GM12878 (cell line): ENCODE data around the gene RPL19. TPM values are rescaled to one million over a fixed set of nuclear protein-coding genes. Genes with fewer than 3 reads are reported as not detected.

Experiments used
- ATAC-seq: fragments of 200-7000 bp; cut with Tn5 transposase; 3 replicates; pipeline ENCODE4 v1.9.1; 2020; ENCODE audit warnings: mild to moderate bottlenecking, moderate library complexity
- BruUV-seq: library from RNA; stranded (reverse); fragments of 400-500 nt; replicated peaks from 2 replicates; lab custom pipeline; 2021; lab: Mats Ljungman, UMichigan
- CTCF ChIA-PET: fragments of 300-600 bp; sonication (Branson Sonifier 250); formaldehyde crosslinking; extraction: SDS; loops from one replicate; lab custom pipeline; 2021; ENCODE audit warnings: inconsistent platforms; lab: Yijun Ruan, JAX
- POLR2A ChIA-PET: fragments of 350-600 bp; formaldehyde crosslinking; extraction: SDS; loops from one replicate; lab custom pipeline; 2021; ENCODE audit warnings: inconsistent platforms; lab: Charles Lee
- RAD21 ChIA-PET: fragments of 300-600 bp; sonication (Branson Sonifier 250); formaldehyde crosslinking; loops from one replicate; lab custom pipeline; 2023; ENCODE audit warnings: antibody characterized with exemption; ENCODE audit not compliant: unreplicated experiment; lab: Charles Lee
- SMC1A ChIA-PET: fragments of 300-600 bp; sonication (Branson Sonifier 250); formaldehyde crosslinking; loops from one replicate; lab custom pipeline; 2023; ENCODE audit not compliant: unreplicated experiment, uncharacterized antibody; lab: Charles Lee
- DNase-seq: peaks from one replicate; pipeline ENCODE4 v3.0.0-alpha.2; 2011; ENCODE audit warnings: low read depth, low spot score
- FAIRE-seq: peaks from 3 replicates; lab custom pipeline; 2011; peaks lifted over from hg19 to GRCh38; lab: Jason Lieb, UNC
- H2AFZ ChIP-seq: 2 replicates; pipeline ENCODE4 v1.6.0; 2011; ENCODE audit warnings: low read depth, low read length, control low read depth; ENCODE audit not compliant: control insufficient read depth
- H3K27ac ChIP-seq: 2 replicates; pipeline ENCODE4 v1.5.1; 2011; ENCODE audit warnings: control low read depth; ENCODE audit not compliant: control insufficient read depth, insufficient read depth
- H3K27me3 ChIP-seq, 2 experiments: replicated peaks in 1 of 2; 2 replicates each; pipeline versions ENCODE4 v1.6.0 to v1.6.1; 2011; ENCODE audit warnings: low read length in 1 of 2; ENCODE audit not compliant: control insufficient read depth in 2 of 2, insufficient read depth in 2 of 2
- H3K36me3 ChIP-seq, 2 experiments: 2 replicates each; pipeline ENCODE4 v1.5.1; 2011; ENCODE audit warnings: low read length in 1 of 2; ENCODE audit not compliant: control insufficient read depth in 2 of 2, insufficient read depth in 2 of 2
- H3K4me1 ChIP-seq: 2 replicates; pipeline ENCODE4 v1.6.1; 2011; ENCODE audit warnings: mild to moderate bottlenecking, low read length, moderate library complexity, mixed read lengths; ENCODE audit not compliant: control insufficient read depth, insufficient read depth
- H3K4me2 ChIP-seq: 2 replicates; pipeline ENCODE4 v1.6.0; 2011; ENCODE audit warnings: control low read depth; ENCODE audit not compliant: control insufficient read depth, insufficient read depth
- H3K4me3 ChIP-seq: fragments of 200-600 bp; sonication (generic); 2 replicates; pipeline ENCODE4 v1.5.1; 2016
- H3K79me2 ChIP-seq: 2 replicates; pipeline ENCODE4 v1.6.0; 2011; ENCODE audit warnings: low read length; ENCODE audit not compliant: control insufficient read depth, insufficient read depth
- H3K9ac ChIP-seq: 2 replicates; pipeline ENCODE4 v1.8.0; 2011; ENCODE audit warnings: low read length, control low read depth, mixed read lengths; ENCODE audit not compliant: control insufficient read depth, insufficient read depth
- H3K9me3 ChIP-seq: replicated peaks from 3 replicates; pipeline ENCODE4 v1.5.1; 2011; ENCODE audit warnings: mild to moderate bottlenecking, low read length; ENCODE audit not compliant: control insufficient read depth, insufficient read depth
- H4K20me1 ChIP-seq: 2 replicates; pipeline ENCODE4 v1.6.0; 2011; ENCODE audit not compliant: control insufficient read depth, insufficient read depth
- CHD4 ChIP-seq: fragments of 200-600 bp; sonication (generic); IDR thresholded peaks from 2 replicates; pipeline ENCODE4 v1.6.1; 2016; ENCODE audit warnings: mild to moderate bottlenecking
- EP300 ChIP-seq, 2 experiments: fragments of 150-350 bp in 1 of 2; IDR thresholded peaks; 2 replicates each; pipeline ENCODE4 v1.6.1; 2011 to 2012; ENCODE audit warnings: low read depth in 2 of 2, low read length in 2 of 2, borderline replicate concordance in 1 of 2, improper control_type of control experiment in 1 of 2, inconsistent platforms in 1 of 2; ENCODE audit not compliant: control insufficient read depth in 1 of 2
- FOXM1 ChIP-seq: IDR thresholded peaks from 2 replicates; pipeline ENCODE4 v1.6.1; 2012; ENCODE audit warnings: low read depth, mild to moderate bottlenecking, inconsistent platforms, low read length, moderate library complexity
- MTA2 ChIP-seq: fragments of 450-650 bp; IDR thresholded peaks from 2 replicates; pipeline ENCODE4 v1.6.1; 2016; ENCODE audit warnings: low read depth, mild to moderate bottlenecking, moderate library complexity
- MXI1 ChIP-seq: fragments of 150-350 bp; IDR thresholded peaks from 2 replicates; pipeline ENCODE4 v1.6.1; 2011; ENCODE audit warnings: low read depth, mild to moderate bottlenecking, inconsistent platforms, low read length, improper control_type of control experiment
- PAX5 ChIP-seq: IDR thresholded peaks from 2 replicates; pipeline ENCODE4 v1.6.1; 2011; ENCODE audit warnings: low read depth, low read length, borderline replicate concordance
- RB1 ChIP-seq: fragments of 450-650 bp; formaldehyde crosslinking; IDR thresholded peaks from 2 replicates; pipeline ENCODE4 v1.6.1; 2017; ENCODE audit warnings: mild to moderate bottlenecking, borderline replicate concordance
- TCF12 ChIP-seq: IDR thresholded peaks from 2 replicates; pipeline ENCODE4 v1.6.1; 2011; ENCODE audit warnings: low read depth, mild to moderate bottlenecking, low read length
- ZBTB4 ChIP-seq: fragments of 450-650 bp; formaldehyde crosslinking; IDR thresholded peaks from 2 replicates; pipeline ENCODE4 v1.4.0; 2022; ENCODE audit warnings: mild to moderate bottlenecking, moderate library complexity
- ZNF592 ChIP-seq: fragments of 450-650 bp; IDR thresholded peaks from 2 replicates; pipeline ENCODE4 v1.6.1; 2017; ENCODE audit warnings: mild to moderate bottlenecking, moderate library complexity
- whole genome bisulfite sequencing: methylation state at CpG from one replicate; pipeline ENCODE4 v1.1.6; 2016; ENCODE audit warnings: low lambda C conversion rate; ENCODE audit not compliant: insufficient replicate concordance, insufficient coverage; ENCODE audit errors: missing lambda C conversion rate; 5-methylcytosine and 5-hydroxymethylcytosine counted together
- in situ Hi-C: fragments of 300-500 bp; cut with MboI; formaldehyde crosslinking; loops from 9 replicates; pipeline ENCODE4 v1.14.3; 2018; ENCODE audit warnings: mixed read lengths
- intact Hi-C: fragments of 100-400 bp; cut with micrococcal nuclease; formaldehyde crosslinking; loops from one replicate; pipeline ENCODE4 v1.14.2; 2022; ENCODE audit not compliant: unreplicated experiment
- polyA plus RNA-seq, 11 experiments: library from polyadenylated mRNA; depleted of rRNA in 4 of 11; unstranded in 6 of 11; stranded (reverse) in 5 of 11; fragments of >200 nt; fragmentation: Nextera tagmentation in 4 of 11; fragmentation: Illumina TruSeq in 1 of 11; extraction: Ambion mirVana in 4 of 11; extraction: Trizol in 1 of 11; gene quantifications; 1 replicate in 1 of 11; 2 replicates in 10 of 11; pipeline versions ENCODE4 v1.2.1 to v1.2.3, GENCODE V29; 2011 to 2016; ENCODE audit warnings: inconsistent platforms in 2 of 11, missing spikeins in 2 of 11, low read depth in 1 of 11
- total RNA-seq, 4 experiments: library from RNA; depleted of rRNA in 3 of 4; stranded (reverse); fragments of >200 nt in 3 of 4; fragmentation: Illumina TruSeq in 1 of 4; extraction: Trizol in 1 of 4; gene quantifications; 2 replicates each; pipeline versions ENCODE4 v1.2.1 to v1.2.3, GENCODE V29; 2013 to 2021
- TF ChIP-seq, protein P1 (sequence below): IDR thresholded peaks from 2 replicates; pipeline ENCODE4 v1.6.1; 2012; ENCODE audit warnings: mild to moderate bottlenecking, low read depth, low read length

The RPL19 gene
- total and polyA plus RNA-seq, 10 of the 15 experiments (the other 5 are each of a cell fraction or from before 2014, with no cell fraction given), result 1,862 to 5,536 (median 3,836) TPM

DNA sequence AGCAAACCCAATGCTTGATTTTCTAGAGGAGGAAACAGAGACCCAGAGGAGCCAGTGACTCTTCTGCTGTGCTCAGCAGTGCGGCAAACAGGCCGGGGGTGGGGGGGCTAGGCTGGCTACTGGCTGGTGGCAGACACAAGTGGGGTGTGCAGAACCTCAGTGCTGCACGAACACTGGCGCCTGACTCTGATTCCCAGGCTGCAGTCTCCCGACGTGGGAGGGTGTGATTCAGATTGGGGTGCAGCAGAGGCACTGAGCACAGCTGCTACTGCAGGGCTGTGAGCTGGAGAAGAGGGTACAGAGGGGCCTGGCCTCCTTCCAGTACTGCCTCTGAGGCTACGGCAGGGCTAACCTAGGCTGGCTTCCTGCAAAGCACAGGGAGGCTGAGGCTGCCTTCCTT is 8.1 kb downstream of the RPL19 start:
- no peak overlapping the region for H3K4me3 ChIP-seq
- H3K27me3 ChIP-seq, result peaks cover 2 to 3% of the 10 kb centered on the region in 2 experiments; a peak in 1 of 4 replicates
- no peak for TF ChIP-seq TCF12
- TF ChIP-seq MXI1, result no peak
- no peak for TF ChIP-seq PAX5
- TF ChIP-seq MTA2, result no peak
- no peak for TF ChIP-seq ZBTB4
- TF ChIP-seq, protein P1, sequence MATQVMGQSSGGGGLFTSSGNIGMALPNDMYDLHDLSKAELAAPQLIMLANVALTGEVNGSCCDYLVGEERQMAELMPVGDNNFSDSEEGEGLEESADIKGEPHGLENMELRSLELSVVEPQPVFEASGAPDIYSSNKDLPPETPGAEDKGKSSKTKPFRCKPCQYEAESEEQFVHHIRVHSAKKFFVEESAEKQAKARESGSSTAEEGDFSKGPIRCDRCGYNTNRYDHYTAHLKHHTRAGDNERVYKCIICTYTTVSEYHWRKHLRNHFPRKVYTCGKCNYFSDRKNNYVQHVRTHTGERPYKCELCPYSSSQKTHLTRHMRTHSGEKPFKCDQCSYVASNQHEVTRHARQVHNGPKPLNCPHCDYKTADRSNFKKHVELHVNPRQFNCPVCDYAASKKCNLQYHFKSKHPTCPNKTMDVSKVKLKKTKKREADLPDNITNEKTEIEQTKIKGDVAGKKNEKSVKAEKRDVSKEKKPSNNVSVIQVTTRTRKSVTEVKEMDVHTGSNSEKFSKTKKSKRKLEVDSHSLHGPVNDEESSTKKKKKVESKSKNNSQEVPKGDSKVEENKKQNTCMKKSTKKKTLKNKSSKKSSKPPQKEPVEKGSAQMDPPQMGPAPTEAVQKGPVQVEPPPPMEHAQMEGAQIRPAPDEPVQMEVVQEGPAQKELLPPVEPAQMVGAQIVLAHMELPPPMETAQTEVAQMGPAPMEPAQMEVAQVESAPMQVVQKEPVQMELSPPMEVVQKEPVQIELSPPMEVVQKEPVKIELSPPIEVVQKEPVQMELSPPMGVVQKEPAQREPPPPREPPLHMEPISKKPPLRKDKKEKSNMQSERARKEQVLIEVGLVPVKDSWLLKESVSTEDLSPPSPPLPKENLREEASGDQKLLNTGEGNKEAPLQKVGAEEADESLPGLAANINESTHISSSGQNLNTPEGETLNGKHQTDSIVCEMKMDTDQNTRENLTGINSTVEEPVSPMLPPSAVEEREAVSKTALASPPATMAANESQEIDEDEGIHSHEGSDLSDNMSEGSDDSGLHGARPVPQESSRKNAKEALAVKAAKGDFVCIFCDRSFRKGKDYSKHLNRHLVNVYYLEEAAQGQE, result no peak
- no peak for TF ChIP-seq RB1
- no peak for TF ChIP-seq CHD4
- no peak for TF ChIP-seq FOXM1
- TF ChIP-seq ZNF592, result no peak
- TF ChIP-seq EP300 (IDR thresholded peaks at IDR 0.05; ENCODE audit: borderline replicate concordance in 1 of 2, control insufficient read depth in 1 of 2, low read depth in 2 of 2, low read length in 2 of 2), result no peak
- WGBS, result 70% methylated on average over 7 of the region's 7 CpGs
- CTCF ChIA-PET, result interaction anchor here (0.6 to 10.9 kb wide), 11 partner anchors 13 to 415 kb away, joined by 3 to 658 read pairs (median 5); no protein-coding TSS in a partner anchor
- in situ Hi-C loops (loop anchor here (5.0 kb wide), 1 partner anchor 34 kb away; no protein-coding TSS in a partner anchor), intact Hi-C loops (no loop called here)
- H3K4me2 ChIP-seq, result peak overlapping the region; percentile 85
- peaks cover 10% of the 10 kb centered on the region in 2 experiments for H3K36me3 ChIP-seq
- ATAC-seq (peak; percentile 17; the same call in 2 of the 3 replicates), DNase-seq (no peak), FAIRE-seq (no peak)
- no peak overlapping the region for H3K27ac ChIP-seq
- H2AFZ ChIP-seq, result peak overlapping the region; percentile 38
- no peaks in the 10 kb centered on the region for H3K9me3 ChIP-seq
- POLR2A ChIA-PET, result interaction anchor here (0.6 to 2.7 kb wide), 4 partner anchors 8 to 563 kb away, joined by 3 to 11 read pairs (median 6); partner anchors contain the start of gene RPL19
- RAD21 ChIA-PET, result interaction anchor here (2.1 to 6.1 kb wide), 5 partner anchors 8 to 339 kb away, joined by 8 to 160 read pairs (median 18); partner anchors contain the start of gene RPL19
- no peak overlapping the region for H3K9ac ChIP-seq
- peaks cover 3% of the 10 kb centered on the region; the same call in 1 of the 2 replicates for H4K20me1 ChIP-seq
- SMC1A ChIA-PET, result interaction anchor here (0.6 to 5.0 kb wide), 8 partner anchors 9 to 225 kb away, joined by 3 to 76 read pairs (median 10); partner anchors contain the start of genes CACNB1 and RPL19
- H3K79me2 ChIP-seq, result no peaks in the 10 kb centered on the region
- BruUV-seq, result no TSS peak
- H3K4me1 ChIP-seq, result peaks cover 27% of the 10 kb centered on the region
